ENCODE results near the gene PALLD. TPM values are rescaled to one million over a fixed set of nuclear protein-coding genes. Genes with fewer than 3 reads are reported as not detected.

PALLD gene
- total RNA-seq, 1 experiment from 2014 or later, result 26.7 TPM

DNA sequence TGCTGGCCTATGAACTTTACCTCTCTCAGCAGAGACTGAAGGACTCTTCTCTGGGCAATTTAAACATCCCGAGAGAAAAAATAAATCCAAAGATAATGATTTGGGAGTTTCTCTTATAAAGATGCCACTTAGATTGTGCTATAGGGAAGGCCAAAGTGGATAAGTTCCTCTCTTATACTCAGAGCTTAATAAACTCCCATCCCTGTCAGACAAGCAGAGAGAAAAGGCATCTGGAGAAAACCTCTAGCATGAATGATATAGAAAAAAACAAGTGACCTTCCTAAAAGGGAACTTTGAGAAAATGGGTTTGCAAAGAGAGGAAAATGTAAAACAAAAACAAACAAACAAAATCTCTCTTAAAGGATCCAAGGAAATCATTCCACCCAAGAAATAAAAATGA lies 199.4 kb downstream of the PALLD start:
- no peaks in the 10 kb centered on the region for H3K27me3 ChIP-seq (ENCODE audit: low read length)
- DNase-seq (no peak), ATAC-seq (no peak)
- POLR2A ChIA-PET (ENCODE audit: unreplicated experiment), result no interaction called here
- TF ChIP-seq, protein P1, sequence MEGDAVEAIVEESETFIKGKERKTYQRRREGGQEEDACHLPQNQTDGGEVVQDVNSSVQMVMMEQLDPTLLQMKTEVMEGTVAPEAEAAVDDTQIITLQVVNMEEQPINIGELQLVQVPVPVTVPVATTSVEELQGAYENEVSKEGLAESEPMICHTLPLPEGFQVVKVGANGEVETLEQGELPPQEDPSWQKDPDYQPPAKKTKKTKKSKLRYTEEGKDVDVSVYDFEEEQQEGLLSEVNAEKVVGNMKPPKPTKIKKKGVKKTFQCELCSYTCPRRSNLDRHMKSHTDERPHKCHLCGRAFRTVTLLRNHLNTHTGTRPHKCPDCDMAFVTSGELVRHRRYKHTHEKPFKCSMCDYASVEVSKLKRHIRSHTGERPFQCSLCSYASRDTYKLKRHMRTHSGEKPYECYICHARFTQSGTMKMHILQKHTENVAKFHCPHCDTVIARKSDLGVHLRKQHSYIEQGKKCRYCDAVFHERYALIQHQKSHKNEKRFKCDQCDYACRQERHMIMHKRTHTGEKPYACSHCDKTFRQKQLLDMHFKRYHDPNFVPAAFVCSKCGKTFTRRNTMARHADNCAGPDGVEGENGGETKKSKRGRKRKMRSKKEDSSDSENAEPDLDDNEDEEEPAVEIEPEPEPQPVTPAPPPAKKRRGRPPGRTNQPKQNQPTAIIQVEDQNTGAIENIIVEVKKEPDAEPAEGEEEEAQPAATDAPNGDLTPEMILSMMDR (conservative IDR thresholded peaks at IDR 0.05; ENCODE audit: low read depth, low read length), result no peak
- no peak for TF ChIP-seq EZH2phosphoT487 (IDR thresholded peaks at IDR 0.05; ENCODE audit: borderline replicate concordance, low read length)
- no peak for TF ChIP-seq EZH2 (IDR thresholded peaks at IDR 0.05; ENCODE audit: low read length, unreplicated experiment)
- H3K27ac ChIP-seq (ENCODE audit: low read length), result no peak overlapping the region
- intact Hi-C loops (cut with micrococcal nuclease), result loop anchor here (5.0 to 10.0 kb wide), 3 partner anchors 61 to 139 kb away; no protein-coding TSS in a partner anchor
- H3K36me3 ChIP-seq (ENCODE audit: low read depth, low read length), result peaks cover 4% of the 10 kb centered on the region; the same call in 1 of the 2 replicates
- BruUV-seq (replicated peaks), result no TSS peak
- no peaks in the 10 kb centered on the region for H4K20me1 ChIP-seq (ENCODE audit: low read length)
- CTCF ChIA-PET, result interaction anchor here (0.6 kb wide), 1 partner anchor 316 kb away, joined by 3 read pairs; no protein-coding TSS in a partner anchor
- H2AFZ ChIP-seq (ENCODE audit: low read length), result no peak overlapping the region
- peaks cover 38% of the 10 kb centered on the region for H3K4me1 ChIP-seq (ENCODE audit: insufficient read depth, low read length)
- no peak overlapping the region for H3K4me3 ChIP-seq (ENCODE audit: low read length)
- no peak overlapping the region for H3K9ac ChIP-seq (ENCODE audit: low read length)
- H3K79me2 ChIP-seq (ENCODE audit: low read length), result no peaks in the 10 kb centered on the region
- no peaks in the 10 kb centered on the region for H3K9me3 ChIP-seq (ENCODE audit: low read length)
- H3F3A ChIP-seq (ENCODE audit: low read length, unreplicated experiment), result no peaks in the 10 kb centered on the region
- H3K4me2 ChIP-seq (ENCODE audit: low read length), result no peak overlapping the region
- no peaks in the 10 kb centered on the region for H3K9me2 ChIP-seq (replicated peaks; ENCODE audit: low read length)

DNA sequence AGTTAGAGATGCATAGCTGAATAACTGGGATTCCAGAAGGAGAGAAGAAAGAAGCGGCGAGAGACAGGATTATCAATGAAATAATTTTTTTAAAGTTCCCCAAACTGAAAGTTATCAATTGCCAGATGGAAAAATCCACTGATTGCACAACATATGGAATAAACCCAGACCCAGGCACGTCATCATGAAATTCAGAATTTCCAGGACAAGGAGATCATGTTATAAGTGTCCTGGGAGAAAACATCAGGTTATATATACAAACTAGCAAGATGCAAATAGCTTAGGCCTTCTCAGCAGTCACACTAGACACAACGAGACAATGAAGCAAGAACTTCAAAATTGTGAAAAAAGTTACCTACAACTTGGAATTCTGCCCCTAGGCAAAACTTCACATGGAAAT lies 200.0 kb downstream of the PALLD start:
- Histone ChIP-seq H3K4me3 (ENCODE audit: low read length) (no peak overlapping the region), H3K9me3 (ENCODE audit: low read length) (no peaks in the 10 kb centered on the region), H3K4me1 (ENCODE audit: insufficient read depth, low read length) (peaks cover 38% of the 10 kb centered on the region), H3K9ac (ENCODE audit: low read length) (no peak overlapping the region), H4K20me1 (ENCODE audit: low read length) (no peaks in the 10 kb centered on the region), H3K9me2 (replicated peaks; ENCODE audit: low read length) (no peaks in the 10 kb centered on the region), H3F3A (ENCODE audit: low read length, unreplicated experiment) (no peaks in the 10 kb centered on the region), H3K36me3 (ENCODE audit: low read depth, low read length) (peaks cover 4% of the 10 kb centered on the region; the same call in 1 of the 2 replicates), H3K4me2 (ENCODE audit: low read length) (no peak overlapping the region), H3K27me3 (ENCODE audit: low read length) (no peaks in the 10 kb centered on the region), H3K79me2 (ENCODE audit: low read length) (no peaks in the 10 kb centered on the region), H2AFZ (ENCODE audit: low read length) (no peak overlapping the region), H3K27ac (ENCODE audit: low read length) (no peak overlapping the region)
- BruUV-seq (replicated peaks), result no TSS peak
- CTCF ChIA-PET, result no interaction called here
- intact Hi-C loops (cut with micrococcal nuclease), result loop anchor here (5.0 to 10.0 kb wide), 3 partner anchors 62 to 138 kb away; no protein-coding TSS in a partner anchor
- no peak for TF ChIP-seq EZH2phosphoT487 (IDR thresholded peaks at IDR 0.05; ENCODE audit: borderline replicate concordance, low read length)
- TF ChIP-seq, protein P1 (conservative IDR thresholded peaks at IDR 0.05; ENCODE audit: low read depth, low read length), result no peak
- TF ChIP-seq EZH2 (IDR thresholded peaks at IDR 0.05; ENCODE audit: low read length, unreplicated experiment), result no peak
- DNase-seq (no peak), ATAC-seq (no peak)
- POLR2A ChIA-PET (ENCODE audit: unreplicated experiment), result no interaction called here

DNA sequence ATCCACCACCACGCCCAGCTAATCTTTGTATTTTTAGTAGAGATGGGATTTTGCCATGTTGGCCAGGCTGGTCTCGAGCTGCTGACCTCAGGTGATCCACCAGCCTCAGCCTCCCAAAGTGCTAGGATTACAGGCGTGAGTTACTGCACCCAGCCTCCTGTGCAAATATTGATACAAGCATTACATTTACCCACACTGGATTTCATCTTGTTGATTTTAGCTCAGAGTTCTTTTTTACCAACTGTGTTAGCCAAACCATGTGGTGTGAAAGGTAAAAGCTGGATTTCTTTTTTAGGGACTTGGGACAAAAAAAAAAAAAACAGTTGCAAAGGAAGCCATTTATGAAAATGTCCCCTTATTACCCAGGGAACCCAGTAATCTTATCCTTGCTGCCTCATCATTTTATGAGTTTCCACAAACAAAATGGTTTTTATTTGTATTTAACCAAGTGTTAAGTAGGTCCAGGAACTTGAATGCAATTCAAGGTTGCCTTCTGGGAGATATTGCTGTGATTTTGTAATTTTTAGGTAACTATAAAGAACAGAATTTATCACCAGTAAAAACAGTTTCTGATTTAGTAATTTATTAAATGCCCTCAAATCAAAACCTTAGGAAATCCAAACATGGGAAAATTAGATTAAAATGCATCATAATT lies 202.5 kb downstream of the PALLD start:
- intact Hi-C loops (cut with micrococcal nuclease), result loop anchor here (5.0 to 10.0 kb wide), 3 partner anchors 65 to 135 kb away; no protein-coding TSS in a partner anchor
- Histone ChIP-seq H3K9ac (ENCODE audit: low read length) (no peak overlapping the region), H3K9me2 (replicated peaks; ENCODE audit: low read length) (no peaks in the 10 kb centered on the region), H3K4me2 (ENCODE audit: low read length) (no peak overlapping the region), H3K4me3 (ENCODE audit: low read length) (no peak overlapping the region), H3K9me3 (ENCODE audit: low read length) (no peaks in the 10 kb centered on the region), H3K27ac (ENCODE audit: low read length) (peak overlapping the region; percentile 47), H3F3A (ENCODE audit: low read length, unreplicated experiment) (no peaks in the 10 kb centered on the region), H2AFZ (ENCODE audit: low read length) (no peak overlapping the region), H3K4me1 (ENCODE audit: insufficient read depth, low read length) (peaks cover 20% of the 10 kb centered on the region), H3K27me3 (ENCODE audit: low read length) (no peaks in the 10 kb centered on the region), H3K36me3 (ENCODE audit: low read depth, low read length) (peaks cover 4% of the 10 kb centered on the region; the same call in 1 of the 2 replicates), H3K79me2 (ENCODE audit: low read length) (no peaks in the 10 kb centered on the region), H4K20me1 (ENCODE audit: low read length) (no peaks in the 10 kb centered on the region)
- no TSS peak for BruUV-seq (replicated peaks)
- CTCF ChIA-PET, result interaction anchor here (0.9 kb wide), 1 partner anchor 114 kb away, joined by 5 read pairs; no protein-coding TSS in a partner anchor
- TF ChIP-seq, protein P1 (conservative IDR thresholded peaks at IDR 0.05; ENCODE audit: low read depth, low read length), result no peak
- no peak for TF ChIP-seq EZH2 (IDR thresholded peaks at IDR 0.05; ENCODE audit: low read length, unreplicated experiment)
- no peak for TF ChIP-seq EZH2phosphoT487 (IDR thresholded peaks at IDR 0.05; ENCODE audit: borderline replicate concordance, low read length)
- DNase-seq (peak; percentile 56), ATAC-seq (peak; percentile 73)
- POLR2A ChIA-PET (ENCODE audit: unreplicated experiment), result interaction anchor here (0.6 to 0.7 kb wide), 2 partner anchors 50 to 132 kb away, joined by 3 to 9 read pairs; no protein-coding TSS in a partner anchor
